GM23248 (cell line): ENCODE data around the gene TTLL5. TPM values are rescaled to one million over a fixed set of nuclear protein-coding genes. Genes with fewer than 3 reads are reported as not detected.

Experiments used
- DNase-seq: peaks from one replicate; pipeline ENCODE4 v3.0.0-alpha.2; 2015
- H2AFZ ChIP-seq: fragments of 200-600 bp; sonication (generic); 2 replicates; pipeline ENCODE4 v1.6.1; 2016; ENCODE audit warnings: antibody characterized with exemption
- H3F3A ChIP-seq: fragments of 200-600 bp; sonication (generic); 2 replicates; pipeline ENCODE4 v1.6.1; 2016; ENCODE audit warnings: mild to moderate bottlenecking, antibody characterized with exemption, mixed run types; ENCODE audit not compliant: insufficient read depth
- H3K27ac ChIP-seq: fragments of 200-600 bp; sonication (generic); 2 replicates; pipeline ENCODE4 v1.5.1; 2016; ENCODE audit warnings: mild to moderate bottlenecking
- H3K27me3 ChIP-seq: fragments of 200-600 bp; sonication (generic); replicated peaks from 2 replicates; pipeline ENCODE4 v1.6.1; 2016; ENCODE audit warnings: mild to moderate bottlenecking; ENCODE audit not compliant: insufficient read depth
- H3K36me3 ChIP-seq: fragments of 200-600 bp; sonication (generic); 2 replicates; pipeline ENCODE4 v1.6.1; 2016; ENCODE audit warnings: low read depth, mild to moderate bottlenecking
- H3K4me1 ChIP-seq: fragments of 200-600 bp; sonication (generic); 2 replicates; pipeline ENCODE4 v1.6.1; 2016; ENCODE audit warnings: mild to moderate bottlenecking; ENCODE audit not compliant: insufficient read depth
- H3K4me2 ChIP-seq: fragments of 200-600 bp; sonication (generic); one replicate; pipeline ENCODE4 v1.6.1; 2016; ENCODE audit warnings: mild to moderate bottlenecking; ENCODE audit not compliant: unreplicated experiment
- H3K4me3 ChIP-seq: fragments of 200-600 bp; sonication (generic); 2 replicates; pipeline ENCODE4 v1.5.1; 2016; ENCODE audit warnings: mild to moderate bottlenecking
- H3K79me2 ChIP-seq: fragments of 200-600 bp; sonication (generic); 2 replicates; pipeline ENCODE4 v1.6.1; 2016; ENCODE audit warnings: mild to moderate bottlenecking; ENCODE audit not compliant: insufficient read depth
- H3K9ac ChIP-seq: fragments of 200-600 bp; sonication (generic); 2 replicates; pipeline ENCODE4 v1.6.1; 2016; ENCODE audit warnings: mild to moderate bottlenecking
- H3K9me2 ChIP-seq: fragments of 200-600 bp; sonication (generic); 2 replicates; pipeline ENCODE4 v1.6.1; 2016; ENCODE audit warnings: mixed run types, mild to moderate bottlenecking, moderate library complexity; ENCODE audit not compliant: insufficient read depth
- H3K9me3 ChIP-seq: fragments of 200-600 bp; sonication (generic); one replicate; pipeline ENCODE4 v1.6.1; 2017; ENCODE audit warnings: low read depth
- H4K20me1 ChIP-seq: fragments of 200-600 bp; sonication (generic); 2 replicates; pipeline ENCODE4 v1.6.0; 2016; ENCODE audit not compliant: insufficient read depth
- EZH2 ChIP-seq: fragments of 200-600 bp; sonication (generic); IDR thresholded peaks from 2 replicates; pipeline ENCODE4 v1.6.1; 2018; ENCODE audit warnings: antibody characterized with exemption, mild to moderate bottlenecking; ENCODE audit not compliant: insufficient read depth, poor library complexity, severe bottlenecking
- EZH2phosphoT487 ChIP-seq: fragments of 200-600 bp; sonication (generic); IDR thresholded peaks from 2 replicates; pipeline ENCODE4 v1.6.1; 2018; ENCODE audit warnings: antibody characterized with exemption, moderate library complexity, mild to moderate bottlenecking, low read depth; ENCODE audit not compliant: insufficient read depth
- WGBS, 2 experiments: methylation state at CpG; one replicate each; pipeline ENCODE4 v1.1.6; 2015 to 2017; ENCODE audit warnings: low lambda C conversion rate in 2 of 2, low coverage in 1 of 2; ENCODE audit errors: missing lambda C conversion rate in 2 of 2; 5-methylcytosine and 5-hydroxymethylcytosine counted together
- in situ Hi-C: fragments of 300-500 bp; cut with MboI; formaldehyde crosslinking; loops from 2 replicates; pipeline ENCODE4 v1.15.0; 2020
- polyA plus RNA-seq: library from polyadenylated mRNA; unstranded; fragments of >200 nt; fragmentation: Nextera tagmentation; extraction: Ambion mirVana; gene quantifications from 2 replicates; pipeline ENCODE4 v1.2.1, GENCODE V29; 2016
- total RNA-seq: library from RNA; depleted of rRNA; stranded (reverse); fragments of >200 nt; shearing (Covaris generic); gene quantifications from 2 replicates; pipeline ENCODE4 v1.2.3, GENCODE V29; 2014

TTLL5 gene
- total and polyA plus RNA-seq, 2 experiments from 2014 or later = 14.6 to 17.8 TPM

GRCh38 chr14:75752907-75753594 lies 92.0 kb downstream of the TTLL5 start:
- H3K27me3 ChIP-seq = no peaks in the 10 kb centered on the region
- H3K4me1 ChIP-seq = peaks cover 27% of the 10 kb centered on the region
- no peak for TF ChIP-seq EZH2
- TF ChIP-seq EZH2phosphoT487 = no peak
- no peaks in the 10 kb centered on the region for H3K9me3 ChIP-seq
- no peaks in the 10 kb centered on the region for H3K9me2 ChIP-seq
- peak overlapping the region; percentile 27 for H3K4me2 ChIP-seq
- in situ Hi-C loops = no loop called here
- no peaks in the 10 kb centered on the region for H4K20me1 ChIP-seq
- H3K36me3 ChIP-seq = 0 out of 2 replicates have a peak, but pooled peaks cover under 1% of the 10 kb centered on the region
- peak overlapping the region; percentile 38 for H3K27ac ChIP-seq
- peaks cover 10% of the 10 kb centered on the region for H3F3A ChIP-seq
- H3K4me3 ChIP-seq = no peak overlapping the region
- no peaks in the 10 kb centered on the region for H3K79me2 ChIP-seq
- H3K9ac ChIP-seq = peak overlapping the region; percentile 10
- WGBS, 2 experiments = 68 to 72% methylated on average over 4 of the region's 4 CpGs
- H2AFZ ChIP-seq = peak overlapping the region; percentile 21; the same call in 1 of the 2 replicates
- peak; percentile 71 for DNase-seq

- 91 to 92% methylated on average over 4 of the region's 4 CpGs for WGBS, 2 experiments
- H3K9me2 ChIP-seq = no peaks in the 10 kb centered on the region
Measured at GRCh38 chr14:75753696-75754095, 92.7 kb downstream of the TTLL5 start.

GRCh38 chr14:75757644-75758402 lies 96.8 kb downstream of the TTLL5 start:
- Histone ChIP-seq H3K27ac (no peak overlapping the region), H3F3A (peaks cover 7% of the 10 kb centered on the region), H3K9me3 (no peaks in the 10 kb centered on the region), H3K79me2 (no peaks in the 10 kb centered on the region), H3K36me3 (0 out of 2 replicates have a peak, but pooled peaks cover 5% of the 10 kb centered on the region), H4K20me1 (no peaks in the 10 kb centered on the region), H3K9me2 (no peaks in the 10 kb centered on the region), H3K4me1 (peaks cover 7% of the 10 kb centered on the region), H3K27me3 (no peaks in the 10 kb centered on the region), H3K4me2 (no peak overlapping the region), H2AFZ (no peak overlapping the region), H3K4me3 (no peak overlapping the region), H3K9ac (no peak overlapping the region)
- TF ChIP-seq EZH2phosphoT487 (no peak), EZH2 (no peak)
- DNase-seq = no peak
- in situ Hi-C loops = no loop called here
- 97 to 98% methylated on average over 4 of the region's 4 CpGs for WGBS, 2 experiments

More at GRCh38 chr14:75753696-75754095, 92.7 kb downstream of the TTLL5 start:
- Histone ChIP-seq H2AFZ (no peak overlapping the region), H3K4me2 (no peak overlapping the region), H3K27ac (no peak overlapping the region), H3K9ac (no peak overlapping the region), H3K4me3 (no peak overlapping the region), H3K9me3 (no peaks in the 10 kb centered on the region), H3K36me3 (0 out of 2 replicates have a peak, but pooled peaks cover 5% of the 10 kb centered on the region), H3K79me2 (no peaks in the 10 kb centered on the region), H4K20me1 (no peaks in the 10 kb centered on the region), H3F3A (peaks cover 10% of the 10 kb centered on the region), H3K4me1 (peaks cover 27% of the 10 kb centered on the region), H3K27me3 (no peaks in the 10 kb centered on the region)
- TF ChIP-seq EZH2 (no peak), EZH2phosphoT487 (no peak)
- no peak for DNase-seq
- in situ Hi-C loops = no loop called here

GRCh38 chr14:75764020-75764419 lies 103.0 kb downstream of the TTLL5 start:
- Histone ChIP-seq H3F3A (no peaks in the 10 kb centered on the region), H3K79me2 (no peaks in the 10 kb centered on the region), H3K9me2 (no peaks in the 10 kb centered on the region), H2AFZ (no peak overlapping the region), H3K4me1 (peaks cover 6% of the 10 kb centered on the region), H3K9ac (no peak overlapping the region), H3K4me2 (no peak overlapping the region), H3K27me3 (no peaks in the 10 kb centered on the region), H3K9me3 (no peaks in the 10 kb centered on the region), H4K20me1 (no peaks in the 10 kb centered on the region), H3K27ac (no peak overlapping the region), H3K36me3 (peaks cover 7% of the 10 kb centered on the region; the same call in 1 of the 2 replicates), H3K4me3 (no peak overlapping the region)
- 98 to 99% methylated on average over 4 of the region's 4 CpGs for WGBS, 2 experiments
- in situ Hi-C loops = no loop called here
- no peak for DNase-seq
- TF ChIP-seq EZH2 (no peak), EZH2phosphoT487 (no peak)
